Measurements from ENCODE around the gene TEX35.
"Not testable (repeated sequence)": the region's sequence is repeated elsewhere in the genome, so short reads cannot be mapped to it uniquely, and the experiment has no call there.

Gene TEX35

DNA sequence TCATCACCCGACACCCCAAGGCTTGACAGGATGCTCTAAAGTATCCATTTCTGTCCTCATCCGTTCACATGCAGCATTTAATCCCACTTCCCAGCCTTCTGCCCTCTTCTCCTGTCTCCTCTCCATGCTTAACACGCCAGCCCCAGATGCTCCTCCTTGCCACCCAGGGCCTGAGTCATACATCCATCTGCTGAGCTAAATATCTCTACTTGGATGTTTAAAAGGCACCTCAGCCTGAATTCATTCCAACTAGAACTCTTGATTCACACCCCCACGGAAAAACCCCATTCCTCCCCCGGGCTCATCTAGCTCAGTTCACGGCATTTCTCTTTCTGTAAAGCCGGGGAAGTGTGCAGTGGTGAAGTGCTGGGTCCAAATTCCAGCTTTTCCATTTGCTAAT is 27.7 kb downstream of the TEX35 start:
- H3K27ac ChIP-seq (ENCODE audit: low read depth, low read length): no peak overlapping the region
- H3K4me3 ChIP-seq (ENCODE audit: low read depth, low read length): no peak overlapping the region
- peak overlapping the region; percentile 21 for H2AFZ ChIP-seq (ENCODE audit: low read length, unreplicated experiment)
- H3K36me3 ChIP-seq (ENCODE audit: insufficient read depth, low read length): no peaks in the 10 kb centered on the region
- no peaks in the 10 kb centered on the region for H3K27me3 ChIP-seq (ENCODE audit: insufficient read depth, low read length)
- peaks cover 57% of the 10 kb centered on the region for H3K4me1 ChIP-seq (ENCODE audit: control insufficient read depth, insufficient read depth, low read length, unreplicated experiment)
- no peaks in the 10 kb centered on the region for H3K79me2 ChIP-seq (ENCODE audit: control insufficient read depth, insufficient read depth, low read length, unreplicated experiment)

DNA sequence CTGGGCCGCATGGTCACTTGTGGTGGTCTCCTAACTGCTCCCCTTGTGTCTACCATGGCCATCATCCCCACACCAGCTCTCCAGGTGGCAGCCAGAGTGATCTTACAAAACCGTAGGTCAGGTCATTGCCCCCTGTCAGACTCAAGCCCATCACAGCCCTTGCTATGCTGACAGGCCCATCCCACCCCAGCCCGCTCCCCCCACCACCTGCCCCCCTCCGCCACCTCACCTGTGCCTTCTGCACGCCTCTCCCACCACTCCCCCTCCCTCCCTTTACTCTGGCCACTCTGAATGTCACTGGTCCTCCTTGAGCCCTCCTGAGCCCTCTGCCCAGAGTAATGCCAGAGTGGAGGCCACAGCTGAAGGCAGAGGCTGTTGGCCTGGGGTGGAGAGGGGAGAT is 28.5 kb downstream of the TEX35 start:
- H3K4me3 ChIP-seq (ENCODE audit: low read depth, low read length): no peak overlapping the region
- H3K27ac ChIP-seq (ENCODE audit: low read depth, low read length): no peak overlapping the region
- H3K79me2 ChIP-seq (ENCODE audit: control insufficient read depth, insufficient read depth, low read length, unreplicated experiment): no peaks in the 10 kb centered on the region
- H3K4me1 ChIP-seq (ENCODE audit: control insufficient read depth, insufficient read depth, low read length, unreplicated experiment): peaks cover 55% of the 10 kb centered on the region
- H3K27me3 ChIP-seq (ENCODE audit: insufficient read depth, low read length): no peaks in the 10 kb centered on the region
- H2AFZ ChIP-seq (ENCODE audit: low read length, unreplicated experiment): no peak overlapping the region
- H3K36me3 ChIP-seq (ENCODE audit: insufficient read depth, low read length): no peaks in the 10 kb centered on the region

DNA sequence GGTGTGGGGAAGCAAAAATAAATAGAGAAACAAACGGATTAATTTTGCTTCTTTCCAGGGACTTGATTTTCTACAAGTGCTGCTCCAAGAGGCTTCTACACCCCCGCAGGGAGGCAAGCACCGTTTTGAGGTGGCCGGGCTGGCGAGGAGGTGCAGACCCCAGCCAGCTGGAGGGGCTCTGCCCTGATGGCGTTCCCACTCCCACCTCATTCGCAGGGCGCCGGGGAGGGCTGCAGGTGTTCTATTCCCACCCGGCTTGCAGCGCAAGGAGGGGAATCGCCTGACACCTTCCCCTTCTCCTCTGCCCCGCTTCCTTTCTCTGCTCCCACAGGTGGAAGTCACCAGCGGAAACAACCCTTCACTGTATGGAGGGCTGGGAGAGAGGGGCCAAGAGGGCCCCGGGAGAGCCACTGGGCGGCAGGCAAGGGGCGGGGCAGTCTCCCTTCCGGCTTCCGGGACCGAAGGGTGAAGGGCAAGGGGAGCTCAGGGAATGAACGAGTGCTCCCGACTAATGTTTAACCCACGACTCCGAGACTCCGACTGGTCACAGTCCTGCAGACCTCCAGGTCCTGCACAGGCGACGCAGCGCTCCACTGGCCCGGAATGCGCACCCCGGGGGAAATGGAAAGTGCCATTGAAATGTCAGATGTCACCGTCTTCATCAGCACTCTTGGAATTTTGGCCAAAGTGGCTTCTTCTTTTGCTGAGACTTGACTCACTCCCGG is 29.1 kb downstream of the TEX35 start:
- Histone ChIP-seq H2AFZ (ENCODE audit: low read length, unreplicated experiment) (peak overlapping the region; percentile 99), H3K4me3 (ENCODE audit: low read depth, low read length) (peak overlapping the region; percentile 94), H3K79me2 (ENCODE audit: control insufficient read depth, insufficient read depth, low read length, unreplicated experiment) (no peaks in the 10 kb centered on the region), H3K27ac (ENCODE audit: low read depth, low read length) (no peak overlapping the region), H3K27me3 (ENCODE audit: insufficient read depth, low read length) (no peaks in the 10 kb centered on the region), H3K36me3 (ENCODE audit: insufficient read depth, low read length) (no peaks in the 10 kb centered on the region), H3K4me1 (ENCODE audit: control insufficient read depth, insufficient read depth, low read length, unreplicated experiment) (peaks cover 49% of the 10 kb centered on the region)

GRCh38 chr1:178542554-178543289 is 29.8 kb downstream of the TEX35 start:
- peak overlapping the region; percentile 99 for H2AFZ ChIP-seq (ENCODE audit: low read length, unreplicated experiment)
- H3K27ac ChIP-seq (ENCODE audit: low read depth, low read length): peak overlapping the region; percentile 40
- H3K27me3 ChIP-seq (ENCODE audit: insufficient read depth, low read length): no peaks in the 10 kb centered on the region

GRCh38 chr1:178543290-178543607 is 30.3 kb downstream of the TEX35 start:
- Histone ChIP-seq H3K4me3 (ENCODE audit: low read depth, low read length) (peak overlapping the region; percentile 94), H3K36me3 (ENCODE audit: insufficient read depth, low read length) (no peaks in the 10 kb centered on the region), H3K27me3 (ENCODE audit: insufficient read depth, low read length) (no peaks in the 10 kb centered on the region), H3K4me1 (ENCODE audit: control insufficient read depth, insufficient read depth, low read length, unreplicated experiment) (peaks cover 36% of the 10 kb centered on the region), H3K79me2 (ENCODE audit: control insufficient read depth, insufficient read depth, low read length, unreplicated experiment) (no peaks in the 10 kb centered on the region), H3K27ac (ENCODE audit: low read depth, low read length) (peak overlapping the region; percentile 40; the same call in 1 of the 2 replicates), H2AFZ (ENCODE audit: low read length, unreplicated experiment) (peak overlapping the region; percentile 78)

More at GRCh38 chr1:178542554-178543289, 29.8 kb downstream of the TEX35 start:
- no peaks in the 10 kb centered on the region for H3K79me2 ChIP-seq (ENCODE audit: control insufficient read depth, insufficient read depth, low read length, unreplicated experiment)
- peaks cover 42% of the 10 kb centered on the region for H3K4me1 ChIP-seq (ENCODE audit: control insufficient read depth, insufficient read depth, low read length, unreplicated experiment)
- H3K4me3 ChIP-seq (ENCODE audit: low read depth, low read length): peak overlapping the region; percentile 94
- no peaks in the 10 kb centered on the region for H3K36me3 ChIP-seq (ENCODE audit: insufficient read depth, low read length)

- H3K36me3 ChIP-seq (ENCODE audit: insufficient read depth, low read length): no peaks in the 10 kb centered on the region
Observed at GRCh38 chr1:178544531-178544930, 31.6 kb downstream of the TEX35 start.

GRCh38 chr1:178548108-178548507 is 35.2 kb downstream of the TEX35 start:
- Histone ChIP-seq H3K27me3 (ENCODE audit: insufficient read depth, low read length) (no peaks in the 10 kb centered on the region), H3K36me3 (ENCODE audit: insufficient read depth, low read length) (no peaks in the 10 kb centered on the region), H3K4me1 (ENCODE audit: control insufficient read depth, insufficient read depth, low read length, unreplicated experiment) (peaks cover 2% of the 10 kb centered on the region), H3K4me3 (ENCODE audit: low read depth, low read length) (no peak overlapping the region), H3K27ac (ENCODE audit: low read depth, low read length) (no peak overlapping the region), H2AFZ (ENCODE audit: low read length, unreplicated experiment) (no peak overlapping the region), H3K79me2 (ENCODE audit: control insufficient read depth, insufficient read depth, low read length, unreplicated experiment) (no peaks in the 10 kb centered on the region)

More at GRCh38 chr1:178544531-178544930, 31.6 kb downstream of the TEX35 start:
- Histone ChIP-seq H3K27ac (ENCODE audit: low read depth, low read length) (no peak overlapping the region), H3K27me3 (ENCODE audit: insufficient read depth, low read length) (no peaks in the 10 kb centered on the region), H3K79me2 (ENCODE audit: control insufficient read depth, insufficient read depth, low read length, unreplicated experiment) (no peaks in the 10 kb centered on the region), H3K4me1 (ENCODE audit: control insufficient read depth, insufficient read depth, low read length, unreplicated experiment) (peaks cover 23% of the 10 kb centered on the region), H2AFZ (ENCODE audit: low read length, unreplicated experiment) (no peak overlapping the region), H3K4me3 (ENCODE audit: low read depth, low read length) (no peak overlapping the region)

DNA sequence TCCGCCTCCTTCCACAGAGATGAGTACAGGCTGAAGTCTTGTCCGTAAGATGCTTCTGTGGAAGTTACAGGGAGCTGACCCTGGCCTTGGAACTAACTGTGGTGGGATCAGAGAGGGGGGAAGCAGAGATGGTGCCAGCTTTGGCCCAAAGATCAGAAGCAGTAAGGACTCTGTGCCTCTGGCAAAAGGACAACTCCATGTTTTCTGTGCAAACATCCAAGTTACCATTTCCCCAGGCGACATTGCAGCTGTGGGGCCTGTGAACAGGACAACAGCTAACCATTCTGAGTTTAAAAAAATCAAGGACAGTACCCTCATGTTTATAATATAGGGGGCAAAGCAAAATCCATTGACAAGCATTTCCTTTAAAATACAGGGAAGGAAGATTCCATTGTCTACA is 38.4 kb downstream of the TEX35 start:
- Histone ChIP-seq H2AFZ (ENCODE audit: low read length, unreplicated experiment) (no peak overlapping the region), H3K27ac (ENCODE audit: low read depth, low read length) (no peak overlapping the region), H3K79me2 (ENCODE audit: control insufficient read depth, insufficient read depth, low read length, unreplicated experiment) (no peaks in the 10 kb centered on the region), H3K27me3 (ENCODE audit: insufficient read depth, low read length) (no peaks in the 10 kb centered on the region), H3K36me3 (ENCODE audit: insufficient read depth, low read length) (no peaks in the 10 kb centered on the region), H3K4me1 (ENCODE audit: control insufficient read depth, insufficient read depth, low read length, unreplicated experiment) (no peaks in the 10 kb centered on the region), H3K4me3 (ENCODE audit: low read depth, low read length) (no peak overlapping the region)

DNA sequence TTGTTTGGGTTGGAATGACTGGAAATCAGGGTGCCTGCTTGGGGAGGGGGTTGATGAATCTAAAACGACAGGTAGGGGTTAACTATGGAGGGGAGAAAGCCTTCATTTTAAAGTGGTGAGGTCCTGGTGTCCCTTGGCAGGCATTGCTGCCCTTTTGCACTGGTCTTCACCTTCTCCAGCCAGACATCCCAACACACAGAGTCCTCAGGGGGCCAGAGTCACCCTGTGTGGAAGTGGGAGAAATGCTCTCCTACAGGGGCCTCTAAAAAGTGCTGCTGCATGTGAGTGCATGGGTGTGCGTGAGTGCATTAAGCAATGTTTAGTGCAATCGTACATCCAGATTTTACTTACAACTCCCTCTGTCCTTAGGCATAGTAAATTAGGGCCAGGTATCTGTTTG is 39.0 kb downstream of the TEX35 start:
- Histone ChIP-seq H3K27me3 (ENCODE audit: insufficient read depth, low read length) (no peaks in the 10 kb centered on the region), H3K79me2 (ENCODE audit: control insufficient read depth, insufficient read depth, low read length, unreplicated experiment) (no peaks in the 10 kb centered on the region), H2AFZ (ENCODE audit: low read length, unreplicated experiment) (no peak overlapping the region), H3K36me3 (ENCODE audit: insufficient read depth, low read length) (no peaks in the 10 kb centered on the region), H3K4me3 (ENCODE audit: low read depth, low read length) (no peak overlapping the region), H3K27ac (ENCODE audit: low read depth, low read length) (no peak overlapping the region), H3K4me1 (ENCODE audit: control insufficient read depth, insufficient read depth, low read length, unreplicated experiment) (no peaks in the 10 kb centered on the region)

DNA sequence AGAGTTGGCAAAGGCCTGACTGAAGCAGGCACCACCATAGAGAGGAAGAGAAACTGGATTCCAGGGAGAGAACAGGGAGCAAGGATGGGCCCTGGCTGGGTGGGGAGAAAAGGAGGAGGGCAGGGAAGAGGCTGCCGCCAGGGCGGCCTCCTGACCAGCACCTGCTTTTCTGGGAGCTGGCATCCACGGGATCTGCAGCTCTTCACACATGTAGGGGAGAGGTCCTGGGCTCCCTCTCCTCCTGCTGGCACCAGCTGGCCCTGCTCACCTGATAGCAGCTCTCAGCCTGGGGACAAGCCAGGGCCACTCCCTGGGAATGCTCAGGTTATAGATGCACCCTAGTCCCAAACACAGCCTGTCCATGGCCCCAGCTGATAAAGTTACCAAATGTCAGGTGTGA is 39.9 kb downstream of the TEX35 start:
- no peak overlapping the region for H3K27ac ChIP-seq (ENCODE audit: low read depth, low read length)
- H3K79me2 ChIP-seq (ENCODE audit: control insufficient read depth, insufficient read depth, low read length, unreplicated experiment): no peaks in the 10 kb centered on the region
- no peaks in the 10 kb centered on the region for H3K36me3 ChIP-seq (ENCODE audit: insufficient read depth, low read length)
- no peaks in the 10 kb centered on the region for H3K27me3 ChIP-seq (ENCODE audit: insufficient read depth, low read length)
- H2AFZ ChIP-seq (ENCODE audit: low read length, unreplicated experiment): no peak overlapping the region
- no peaks in the 10 kb centered on the region for H3K4me1 ChIP-seq (ENCODE audit: control insufficient read depth, insufficient read depth, low read length, unreplicated experiment)
- H3K4me3 ChIP-seq (ENCODE audit: low read depth, low read length): no peak overlapping the region

DNA sequence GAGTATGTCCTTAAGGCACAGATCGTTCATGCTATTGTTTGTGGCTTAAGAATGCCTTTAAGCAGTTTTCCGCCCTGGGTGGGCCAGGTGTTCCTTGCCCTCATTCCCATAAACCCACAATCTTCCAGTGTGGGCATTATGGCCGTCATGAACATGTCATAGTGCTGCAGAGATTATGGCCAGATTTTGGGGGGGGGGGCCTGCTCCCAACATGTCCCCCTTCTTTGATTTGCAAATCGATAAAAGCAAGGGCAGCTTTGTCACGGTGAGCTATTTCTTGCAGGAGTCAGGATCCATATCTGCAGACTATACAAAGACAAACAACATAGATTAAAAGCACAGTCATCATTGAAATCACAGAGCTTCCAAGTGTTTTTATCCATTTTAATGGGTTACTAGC is 41.4 kb downstream of the TEX35 start:
- not testable (repeated sequence) for H2AFZ ChIP-seq (ENCODE audit: low read length, unreplicated experiment); H3K27me3 ChIP-seq (ENCODE audit: insufficient read depth, low read length); H3K36me3 ChIP-seq (ENCODE audit: insufficient read depth, low read length); H3K4me1 ChIP-seq (ENCODE audit: control insufficient read depth, insufficient read depth, low read length, unreplicated experiment); H3K79me2 ChIP-seq (ENCODE audit: control insufficient read depth, insufficient read depth, low read length, unreplicated experiment); H3K4me3 ChIP-seq (ENCODE audit: low read depth, low read length); H3K27ac ChIP-seq (ENCODE audit: low read depth, low read length)

Data from ACC112 (cell line).